ENCODE data around the gene ZBP1.
"Not testable (repeated sequence)": the region's sequence is repeated elsewhere in the genome, so short reads cannot be mapped to it uniquely, and the experiment has no call there.

GRCh38 chr20:57629491-57629901, 9.3 kb upstream of the ZBP1 start:
- TF ChIP-seq CTCF, POLR2A (IDR thresholded peaks at IDR 0.05): not testable (repeated sequence)

All from breast epithelium (tissue), 3 donors.